H9 (cell line): ENCODE results near the gene DNAJC6. TPM values are rescaled to one million over a fixed set of nuclear protein-coding genes. Genes with fewer than 3 reads are reported as not detected.

Experiments
- DNase-seq: peaks from one replicate; pipeline ENCODE4 v3.0.0-alpha.2; 2017
- H2AFZ ChIP-seq: one replicate; pipeline ENCODE4 v1.6.1; 2013; ENCODE audit warnings: mild to moderate bottlenecking, low read length, control low read depth, moderate library complexity
- H2AK5ac ChIP-seq: 2 replicates; pipeline ENCODE4 v1.6.1; 2013; ENCODE audit warnings: low read length, control low read depth, mixed read lengths; ENCODE audit not compliant: insufficient read length
- H2BK120ac ChIP-seq: one replicate; pipeline ENCODE4 v1.6.1; 2013; ENCODE audit warnings: low read depth, mild to moderate bottlenecking, low read length, control low read depth, inconsistent platforms; ENCODE audit not compliant: poor library complexity, severe bottlenecking
- H2BK12ac ChIP-seq: 2 replicates; pipeline ENCODE4 v1.6.1; 2013; ENCODE audit warnings: low read length, control low read depth, mixed read lengths, low read depth; ENCODE audit not compliant: insufficient read length
- H2BK15ac ChIP-seq: 2 replicates; pipeline ENCODE4 v1.6.1; 2013; ENCODE audit warnings: low read depth, low read length, control low read depth
- H2BK20ac ChIP-seq: one replicate; pipeline ENCODE4 v1.6.1; 2013; ENCODE audit warnings: low read depth, mild to moderate bottlenecking, low read length, control low read depth, inconsistent platforms; ENCODE audit not compliant: poor library complexity, severe bottlenecking
- H2BK5ac ChIP-seq: 2 replicates; pipeline ENCODE4 v1.6.1; 2013; ENCODE audit warnings: low read length, control low read depth, mixed read lengths; ENCODE audit not compliant: insufficient read length
- H3K14ac ChIP-seq: 2 replicates; pipeline ENCODE4 v1.6.1; 2013; ENCODE audit warnings: low read length, control low read depth; ENCODE audit not compliant: insufficient read depth
- H3K18ac ChIP-seq: 2 replicates; pipeline ENCODE4 v1.6.1; 2013; ENCODE audit warnings: low read depth, mild to moderate bottlenecking, mixed read lengths, low read length, control low read depth; ENCODE audit not compliant: insufficient read length
- H3K23ac ChIP-seq: 2 replicates; pipeline ENCODE4 v1.6.1; 2013; ENCODE audit warnings: low read length, control low read depth, mixed read lengths, low read depth; ENCODE audit not compliant: insufficient read length
- H3K23me2 ChIP-seq: 2 replicates; pipeline ENCODE4 v1.6.1; 2013; ENCODE audit warnings: low read depth, mild to moderate bottlenecking, mixed read lengths, low read length, control low read depth; ENCODE audit not compliant: insufficient read length, poor library complexity, severe bottlenecking
- H3K27ac ChIP-seq: 2 replicates; pipeline ENCODE4 v1.5.1; 2013; ENCODE audit warnings: low read length, control low read depth, mixed read lengths, low read depth; ENCODE audit not compliant: insufficient read length
- H3K27me3 ChIP-seq: 2 replicates; pipeline ENCODE4 v1.6.1; 2013; ENCODE audit warnings: low read length, control low read depth, inconsistent platforms; ENCODE audit not compliant: insufficient read depth
- H3K4ac ChIP-seq: 2 replicates; pipeline ENCODE4 v1.6.1; 2013; ENCODE audit warnings: low read depth, mild to moderate bottlenecking, control low read depth, inconsistent platforms, low read length, moderate library complexity
- H3K4me1 ChIP-seq: 2 replicates; pipeline ENCODE4 v1.6.1; 2013; ENCODE audit warnings: low read length, control low read depth, inconsistent platforms; ENCODE audit not compliant: insufficient read depth
- H3K4me2 ChIP-seq: 2 replicates; pipeline ENCODE4 v1.6.1; 2013; ENCODE audit warnings: low read length, control low read depth, mixed read lengths; ENCODE audit not compliant: insufficient read length, insufficient read depth
- H3K56ac ChIP-seq: 2 replicates; pipeline ENCODE4 v1.6.1; 2013; ENCODE audit warnings: low read depth, mild to moderate bottlenecking, mixed read lengths, low read length, control low read depth; ENCODE audit not compliant: insufficient read length
- H3K79me1 ChIP-seq: 2 replicates; pipeline ENCODE4 v1.6.1; 2013; ENCODE audit warnings: low read depth, mild to moderate bottlenecking, moderate library complexity, low read length, control low read depth, inconsistent platforms; ENCODE audit not compliant: insufficient read depth, poor library complexity, severe bottlenecking
- H3K79me2 ChIP-seq: 2 replicates; pipeline ENCODE4 v1.6.1; 2013; ENCODE audit warnings: low read length, control low read depth, inconsistent platforms; ENCODE audit not compliant: insufficient read depth
- H3K9ac ChIP-seq: 2 replicates; pipeline ENCODE4 v1.6.1; 2013; ENCODE audit warnings: low read length, control low read depth, mixed read lengths; ENCODE audit not compliant: insufficient read length; ENCODE audit errors: extremely low read depth
- H3K9me3 ChIP-seq: one replicate; pipeline ENCODE4 v1.6.1; 2013; ENCODE audit warnings: low read depth, low read length, inconsistent platforms; ENCODE audit not compliant: control insufficient read depth
- H3T11ph ChIP-seq: one replicate; pipeline ENCODE4 v1.6.1; 2013; ENCODE audit warnings: mild to moderate bottlenecking, low read length, control low read depth, inconsistent platforms
- H4K20me1 ChIP-seq: one replicate; pipeline ENCODE4 v1.6.1; 2013; ENCODE audit not compliant: control insufficient read depth, insufficient read length, insufficient read depth
- H4K5ac ChIP-seq: 2 replicates; pipeline ENCODE4 v1.6.1; 2013; ENCODE audit warnings: low read depth, mild to moderate bottlenecking, mixed read lengths, low read length, control low read depth; ENCODE audit not compliant: insufficient read length
- H4K8ac ChIP-seq: replicated peaks from 2 replicates; pipeline ENCODE4 v1.6.1; 2013; ENCODE audit warnings: low read length, control low read depth, mixed read lengths, low read depth; ENCODE audit not compliant: insufficient read length
- H4K91ac ChIP-seq: 2 replicates; pipeline ENCODE4 v1.6.1; 2013; ENCODE audit warnings: low read depth, mild to moderate bottlenecking, moderate library complexity, mixed read lengths, low read length, control low read depth; ENCODE audit not compliant: insufficient read length
- H3K27ac Mint-ChIP-seq, 3 experiments: 2 replicates in 2 of 3; 3 replicates in 1 of 3; pipeline ENCODE4 v1.8.0; 2020 to 2021; ENCODE audit warnings: mixed read lengths in 3 of 3, mild to moderate bottlenecking in 1 of 3, moderate library complexity in 1 of 3
- H3K27me3 Mint-ChIP-seq: 2 replicates; pipeline ENCODE4 v1.8.0; 2021; ENCODE audit warnings: low read depth, mild to moderate bottlenecking, moderate library complexity, mixed read lengths
- H3K36me3 Mint-ChIP-seq, 3 experiments: 2 replicates in 2 of 3; 3 replicates in 1 of 3; pipeline ENCODE4 v1.8.0; 2020 to 2021; ENCODE audit warnings: low read depth in 3 of 3, mixed read lengths in 3 of 3; ENCODE audit not compliant: insufficient read depth in 1 of 3
- H3K4me1 Mint-ChIP-seq, 2 experiments: 2 replicates each; pipeline ENCODE4 v1.8.0; 2020; ENCODE audit warnings: mixed read lengths in 2 of 2
- H3K4me3 Mint-ChIP-seq, 2 experiments: 2 replicates in 1 of 2; 3 replicates in 1 of 2; pipeline ENCODE4 v1.8.0; 2020 to 2021; ENCODE audit warnings: mild to moderate bottlenecking in 2 of 2, mixed read lengths in 2 of 2, moderate library complexity in 1 of 2
- H3K9me3 Mint-ChIP-seq, 2 experiments: 2 replicates in 1 of 2; 3 replicates in 1 of 2; pipeline ENCODE4 v1.8.0; 2020; ENCODE audit warnings: mild to moderate bottlenecking in 2 of 2, mixed read lengths in 2 of 2, moderate library complexity in 1 of 2
- CTCF ChIP-seq: fragments of 200-600 bp; sonication (generic); conservative IDR thresholded peaks from 3 replicates; pipeline ENCODE4 v1.8.0; 2021; ENCODE audit warnings: antibody characterized with exemption, mild to moderate bottlenecking
- WGBS: extraction: QIAGEN DNeasy Blood & Tissue Kit; methylation state at CpG from one replicate; pipeline ENCODE4 v1.1.7; 2013; ENCODE audit warnings: missing lambda C conversion rate, low lambda C conversion rate, mixed read lengths; ENCODE audit not compliant: insufficient read length; ENCODE audit errors: extremely low coverage; 5-methylcytosine and 5-hydroxymethylcytosine counted together
- total RNA-seq: library from RNA; stranded (reverse); gene quantifications from 2 replicates; pipeline ENCODE4 v1.2.1, GENCODE V29; 2021

The DNAJC6 gene
- total RNA-seq, 1 experiment from 2014 or later, result 2.2 TPM

- Mint-ChIP-seq H3K27ac (peak overlapping the region in 1 of 3 experiments; percentile 88; a peak in 2 of 7 replicates), H3K27me3 (peaks cover 35% of the 10 kb centered on the region), H3K4me1 (peaks cover 21 to 31% of the 10 kb centered on the region in 2 experiments), H3K9me3 (no peaks in the 10 kb centered on the region), H3K36me3 (no peaks in the 10 kb centered on the region), H3K4me3 (peak overlapping the region; percentile 66 to 84)
- H2AK5ac ChIP-seq, result no peak overlapping the region
- no peak overlapping the region for H3K9ac ChIP-seq
- H3K56ac ChIP-seq, result no peak overlapping the region
- H2AFZ ChIP-seq, result no peak overlapping the region
- H3K27ac ChIP-seq, result no peak overlapping the region
- no peak overlapping the region for H3K4ac ChIP-seq
- peak overlapping the region; percentile 79 for H3K14ac ChIP-seq
- no peak overlapping the region for H4K91ac ChIP-seq
- H3K79me2 ChIP-seq, result no peaks in the 10 kb centered on the region
- H3K4me1 ChIP-seq, result no peaks in the 10 kb centered on the region
- H2BK20ac ChIP-seq, result no peak overlapping the region
- H2BK12ac ChIP-seq, result no peak overlapping the region
- H3K27me3 ChIP-seq, result no peaks in the 10 kb centered on the region; the same call in 1 of the 2 replicates
- no peak overlapping the region for H3K23ac ChIP-seq
- H3K18ac ChIP-seq, result peak overlapping the region; percentile 54
- no peak overlapping the region for H3T11ph ChIP-seq
- H3K4me2 ChIP-seq, result peak overlapping the region; percentile 68
- no peaks in the 10 kb centered on the region for H4K20me1 ChIP-seq
- H4K8ac ChIP-seq, result no peak overlapping the region
- H2BK15ac ChIP-seq, result no peak overlapping the region
- TF ChIP-seq CTCF, result peak; percentile 64
- H4K5ac ChIP-seq, result no peak overlapping the region
- peaks cover 11% of the 10 kb centered on the region for H3K23me2 ChIP-seq
- WGBS, result no CpG with 5 or more reads among the region's 59 CpGs
- H2BK5ac ChIP-seq, result no peak overlapping the region
- no peaks in the 10 kb centered on the region for H3K9me3 ChIP-seq
- no peaks in the 10 kb centered on the region for H3K79me1 ChIP-seq
- DNase-seq, result peak; percentile 82
- H2BK120ac ChIP-seq, result no peak overlapping the region
These were observed 43.5 kb upstream of the DNAJC6 start for GRCh38 chr1:65265651-65266351.
